GM20000 (cell line): ENCODE measurements around the gene TMEFF1.

Experiments
- DNase-seq: peaks from one replicate; pipeline ENCODE4 v3.0.0; 2012; ENCODE audit warnings: low spot score
- CTCF ChIP-seq: IDR thresholded peaks from 2 replicates; pipeline ENCODE4 v1.5.1; 2012; ENCODE audit warnings: mild to moderate bottlenecking, control low read depth; ENCODE audit errors: extremely low read depth, missing control alignments

TMEFF1 gene

GRCh38 chr9:100623969-100624368 is 151.0 kb downstream of the TMEFF1 start:
- DNase-seq, result no peak
- TF ChIP-seq CTCF, result no peak

- TF ChIP-seq CTCF, result no peak
- DNase-seq, result no peak
These were observed 154.0 kb downstream of the TMEFF1 start for GRCh38 chr9:100626949-100627348.
